Measurements from ENCODE around the gene KIAA1958. TPM values are rescaled to one million over a fixed set of nuclear protein-coding genes. Genes with fewer than 3 reads are reported as not detected.
"Not testable (repeated sequence)": the region's sequence is repeated elsewhere in the genome, so short reads cannot be mapped to it uniquely, and the experiment has no call there.

The KIAA1958 gene
- total RNA-seq, 2 experiments from 2014 or later = 14.9 to 15.3 TPM

DNA sequence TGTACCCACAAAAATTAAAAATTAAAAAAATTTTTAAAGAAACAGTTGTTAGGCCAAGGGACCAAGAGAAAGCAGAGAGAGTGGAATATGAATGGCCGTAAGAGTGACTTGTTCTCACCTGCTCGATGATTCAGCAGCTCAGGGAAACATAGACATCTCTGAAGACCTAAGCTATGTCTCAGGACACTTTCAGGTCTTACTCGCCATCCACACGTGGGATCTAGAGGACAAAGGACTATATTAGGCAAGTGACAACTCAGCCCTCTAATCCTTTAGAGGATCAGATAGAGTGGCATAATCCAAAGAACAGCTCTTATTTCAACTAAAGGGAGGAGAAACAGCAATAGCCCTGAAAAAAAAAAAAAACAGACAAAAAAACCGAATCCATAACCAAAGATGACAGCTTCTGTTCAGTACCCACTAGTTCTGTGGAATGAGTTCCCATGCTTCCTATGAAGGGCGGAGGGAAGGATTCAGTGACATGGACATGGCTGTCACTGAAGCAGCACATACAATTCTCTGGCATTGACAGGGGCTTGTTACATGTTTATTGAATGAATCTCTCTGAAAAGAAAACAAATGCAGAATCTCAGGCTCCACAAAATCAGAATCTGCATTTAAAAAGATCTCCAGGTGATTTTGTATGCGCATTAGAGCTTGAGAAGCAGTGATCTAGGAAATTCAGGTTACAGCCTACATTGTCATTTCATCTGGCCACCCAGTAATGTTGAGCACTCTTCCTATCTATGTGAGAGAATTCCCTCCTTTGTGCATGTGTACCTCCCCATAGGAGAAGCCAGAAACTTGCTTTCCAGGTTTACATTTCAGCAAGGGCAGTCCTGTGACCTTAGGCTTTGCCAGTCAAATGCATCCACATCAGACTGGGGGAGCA lies 96.0 kb downstream of the KIAA1958 start:
- H3K27me3 Mint-ChIP-seq = no peaks in the 10 kb centered on the region
- ATAC-seq (no peak), DNase-seq (no peak)
- no peak overlapping the region for H3K27ac Mint-ChIP-seq
- H3K4me1 Mint-ChIP-seq (ENCODE audit: low read depth) = no peaks in the 10 kb centered on the region
- no peaks in the 10 kb centered on the region for H3K36me3 Mint-ChIP-seq (ENCODE audit: low read depth)
- TF ChIP-seq, protein P1, sequence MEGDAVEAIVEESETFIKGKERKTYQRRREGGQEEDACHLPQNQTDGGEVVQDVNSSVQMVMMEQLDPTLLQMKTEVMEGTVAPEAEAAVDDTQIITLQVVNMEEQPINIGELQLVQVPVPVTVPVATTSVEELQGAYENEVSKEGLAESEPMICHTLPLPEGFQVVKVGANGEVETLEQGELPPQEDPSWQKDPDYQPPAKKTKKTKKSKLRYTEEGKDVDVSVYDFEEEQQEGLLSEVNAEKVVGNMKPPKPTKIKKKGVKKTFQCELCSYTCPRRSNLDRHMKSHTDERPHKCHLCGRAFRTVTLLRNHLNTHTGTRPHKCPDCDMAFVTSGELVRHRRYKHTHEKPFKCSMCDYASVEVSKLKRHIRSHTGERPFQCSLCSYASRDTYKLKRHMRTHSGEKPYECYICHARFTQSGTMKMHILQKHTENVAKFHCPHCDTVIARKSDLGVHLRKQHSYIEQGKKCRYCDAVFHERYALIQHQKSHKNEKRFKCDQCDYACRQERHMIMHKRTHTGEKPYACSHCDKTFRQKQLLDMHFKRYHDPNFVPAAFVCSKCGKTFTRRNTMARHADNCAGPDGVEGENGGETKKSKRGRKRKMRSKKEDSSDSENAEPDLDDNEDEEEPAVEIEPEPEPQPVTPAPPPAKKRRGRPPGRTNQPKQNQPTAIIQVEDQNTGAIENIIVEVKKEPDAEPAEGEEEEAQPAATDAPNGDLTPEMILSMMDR (IDR thresholded peaks at IDR 0.05) = no peak
- CTCF ChIA-PET = no interaction called here
- intact Hi-C loops (cut with micrococcal nuclease) = no loop called here
- no peak overlapping the region for H3K4me3 Mint-ChIP-seq
- H3K9me3 Mint-ChIP-seq = no peaks in the 10 kb centered on the region
- POLR2A ChIA-PET = no interaction called here

DNA sequence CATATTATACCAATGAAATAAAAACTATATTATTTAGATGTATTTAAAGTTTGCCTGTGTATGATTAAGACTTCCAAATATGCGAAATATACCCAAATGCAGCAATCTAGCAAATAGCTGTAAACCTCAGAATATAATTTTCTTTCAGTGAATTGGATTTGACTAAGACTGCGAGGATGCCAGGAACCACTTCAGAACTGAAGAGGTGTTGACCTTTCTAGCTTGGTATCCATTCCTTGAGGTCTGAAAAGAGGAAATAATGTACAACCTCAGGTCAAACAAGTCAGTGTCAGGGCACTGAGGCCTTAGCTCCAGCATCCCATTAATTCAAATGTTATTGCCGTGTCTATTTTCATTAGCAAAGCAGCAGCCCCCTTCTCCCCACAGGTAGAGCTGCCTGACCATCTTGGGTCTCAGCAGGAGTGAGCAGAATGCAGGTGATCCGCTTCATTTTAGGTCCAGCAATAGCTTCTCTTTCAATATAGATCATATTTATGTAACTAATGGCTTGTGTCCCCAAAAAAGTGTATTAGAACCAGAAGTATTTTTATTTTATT lies 100.0 kb downstream of the KIAA1958 start:
- DNase-seq (no peak), ATAC-seq (no peak)
- TF ChIP-seq, protein P1 (IDR thresholded peaks at IDR 0.05) = no peak
- intact Hi-C loops (cut with micrococcal nuclease) = no loop called here
- no peak overlapping the region for H3K27ac Mint-ChIP-seq
- H3K4me3 Mint-ChIP-seq = no peak overlapping the region
- no peaks in the 10 kb centered on the region for H3K4me1 Mint-ChIP-seq (ENCODE audit: low read depth)
- no peaks in the 10 kb centered on the region for H3K27me3 Mint-ChIP-seq
- no peaks in the 10 kb centered on the region for H3K36me3 Mint-ChIP-seq (ENCODE audit: low read depth)
- H3K9me3 Mint-ChIP-seq = no peaks in the 10 kb centered on the region
- ChIA-PET CTCF (interaction anchor here (0.9 kb wide), 1 partner anchor 15 kb away, joined by 3 read pairs; no protein-coding TSS in a partner anchor), POLR2A (no interaction called here)

DNA sequence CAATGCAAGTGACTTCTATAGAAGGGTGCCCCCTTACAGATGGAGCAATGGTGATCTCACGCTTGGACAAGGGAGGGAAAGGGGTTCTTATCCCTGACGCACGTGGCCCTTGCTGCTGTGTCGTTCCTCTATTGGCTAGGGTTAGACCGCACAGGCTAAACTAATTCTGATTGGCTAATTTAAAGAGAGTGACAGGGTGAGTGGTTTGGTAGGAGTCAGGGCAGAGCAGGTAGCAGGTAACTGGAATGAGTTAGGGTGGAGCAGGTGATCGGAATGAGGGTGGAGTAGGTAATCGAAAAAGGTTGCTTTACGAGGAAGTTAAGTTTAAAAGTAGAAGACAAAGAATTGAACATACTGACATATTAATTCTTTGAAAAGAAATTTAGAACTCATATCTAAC lies 105.2 kb downstream of the KIAA1958 start:
- POLR2A ChIA-PET; H3K36me3 Mint-ChIP-seq (ENCODE audit: low read depth); ATAC-seq; H3K4me3 Mint-ChIP-seq; intact Hi-C loops (cut with micrococcal nuclease); H3K9me3 Mint-ChIP-seq; H3K27me3 Mint-ChIP-seq; H3K4me1 Mint-ChIP-seq (ENCODE audit: low read depth); CTCF ChIA-PET; H3K27ac Mint-ChIP-seq; DNase-seq: not testable (repeated sequence)

DNA sequence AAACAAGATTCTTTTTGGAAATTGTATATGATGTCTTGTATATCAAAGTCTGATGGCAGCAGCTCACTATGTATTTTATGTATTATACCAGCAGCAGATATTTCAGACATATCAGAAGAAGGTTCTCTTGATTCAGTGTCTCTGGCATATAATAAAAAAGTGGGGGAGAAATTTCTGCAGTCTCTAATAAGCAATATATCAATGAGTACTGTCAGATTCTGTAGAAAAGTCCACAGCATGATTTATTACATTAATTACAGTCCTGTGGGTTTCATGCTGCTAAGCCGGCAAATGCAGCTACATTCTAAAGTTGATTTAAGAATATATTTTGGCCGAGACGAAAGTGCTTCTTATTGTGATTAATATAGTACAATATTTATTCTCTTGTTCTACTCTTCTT lies 113.1 kb downstream of the KIAA1958 start:
- no peaks in the 10 kb centered on the region for H3K4me1 Mint-ChIP-seq (ENCODE audit: low read depth)
- TF ChIP-seq, protein P1 (IDR thresholded peaks at IDR 0.05) = no peak
- intact Hi-C loops (cut with micrococcal nuclease) = no loop called here
- H3K27ac Mint-ChIP-seq = no peak overlapping the region
- no peak for ATAC-seq
- H3K27me3 Mint-ChIP-seq = no peaks in the 10 kb centered on the region
- POLR2A ChIA-PET = interaction anchor here (0.9 kb wide), 1 partner anchor 13 kb away, joined by 4 read pairs; no protein-coding TSS in a partner anchor
- CTCF ChIA-PET = interaction anchor here (1.6 kb wide), 1 partner anchor 193 kb away, joined by 5 read pairs; no protein-coding TSS in a partner anchor
- no peak overlapping the region for H3K4me3 Mint-ChIP-seq
- H3K36me3 Mint-ChIP-seq (ENCODE audit: low read depth) = peaks cover 2% of the 10 kb centered on the region
- H3K9me3 Mint-ChIP-seq = no peaks in the 10 kb centered on the region
- DNase-seq = no peak

DNA sequence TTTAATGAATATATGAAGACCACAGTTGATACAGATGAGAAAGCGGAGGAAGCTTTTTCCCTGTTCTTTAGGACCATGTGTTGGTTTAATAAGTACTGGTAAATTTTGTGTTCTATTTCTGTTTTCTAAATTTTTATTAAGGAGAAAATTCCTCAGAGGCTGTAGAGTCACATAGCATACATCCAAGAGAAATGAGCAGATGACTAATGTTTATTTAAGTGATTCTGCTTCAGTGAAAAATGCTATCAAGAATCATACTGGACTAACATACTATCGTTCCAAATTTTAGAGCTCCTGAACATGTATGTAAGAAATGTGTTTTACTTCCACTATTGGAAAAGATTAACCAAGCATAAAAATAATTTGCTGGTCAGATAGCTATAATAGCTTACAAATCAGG lies 115.0 kb downstream of the KIAA1958 start:
- Mint-ChIP-seq H3K4me1 (ENCODE audit: low read depth) (peaks cover 13% of the 10 kb centered on the region), H3K27ac (no peak overlapping the region), H3K4me3 (no peak overlapping the region), H3K9me3 (no peaks in the 10 kb centered on the region), H3K36me3 (ENCODE audit: low read depth) (peaks cover 2% of the 10 kb centered on the region), H3K27me3 (no peaks in the 10 kb centered on the region)
- intact Hi-C loops (cut with micrococcal nuclease) = no loop called here
- TF ChIP-seq, protein P1 (IDR thresholded peaks at IDR 0.05) = no peak
- no peak for ATAC-seq
- ChIA-PET POLR2A (no interaction called here), CTCF (interaction anchor here (0.7 kb wide), 1 partner anchor 66 kb away, joined by 3 read pairs; no protein-coding TSS in a partner anchor)
- DNase-seq = no peak
